H1 (cell line): Measurements from ENCODE around the gene DNAJC24. TPM values are rescaled to one million over a fixed set of nuclear protein-coding genes. Genes with fewer than 3 reads are reported as not detected.

Experiments used
- polyA plus RNA-seq, 7 experiments: library from polyadenylated mRNA; depleted of rRNA in 3 of 7; stranded (reverse) in 5 of 7; unstranded in 2 of 7; fragments of >200 nt in 5 of 7; fragments of 200-250 nt in 2 of 7; gene quantifications; 1 replicate in 5 of 7; 2 replicates in 1 of 7; 4 replicates in 1 of 7; pipeline versions ENCODE4 v1.2.1 to v1.2.3, GENCODE V29; 2011 to 2013; ENCODE audit warnings: missing spikeins in 2 of 7, mixed read lengths in 2 of 7
- total RNA-seq: library from RNA; stranded (reverse); fragmentation: NEBNext Ultra II Directional; extraction: Animal tissue kit (Norgen Biotek cat#: 25700); gene quantifications from 2 replicates; pipeline ENCODE4 v1.2.1, GENCODE V29; 2021

The DNAJC24 gene
- total and polyA plus RNA-seq, 2 of the 8 experiments (the other 6 are each of a cell fraction or from before 2014, with no cell fraction given) = 7.2 to 21.1 TPM

Other genes starting within 250 kb of the DNAJC24 start
- 0.52 and 0.56 TPM in 2 replicates for gene DCDC1, start 121 bp upstream of the DNAJC24 start, total RNA-seq
- 0.06 and 0.15 TPM in 2 replicates for gene DCDC1, start 121 bp upstream of the DNAJC24 start, polyA plus RNA-seq (2011; rRNA removed)
- 27.4 and 28.6 TPM in 2 replicates for gene IMMP1L, start 139.8 kb downstream of the DNAJC24 start, total RNA-seq
- gene IMMP1L, start 139.8 kb downstream of the DNAJC24 start, polyA plus RNA-seq (2011; rRNA removed) = 47.7 and 52.3 TPM in 2 replicates
- 18.6 and 19.1 TPM in 2 replicates for gene ELP4, start 139.9 kb downstream of the DNAJC24 start, total RNA-seq
- gene ELP4, start 139.9 kb downstream of the DNAJC24 start, polyA plus RNA-seq (2011; rRNA removed) = 11.7 and 14.0 TPM in 2 replicates